Bronchial epithelial cell (primary cell): ENCODE measurements around the gene PPCDC. TPM values are rescaled to one million over a fixed set of nuclear protein-coding genes. Genes with fewer than 3 reads are reported as not detected.
"Not testable (repeated sequence)": the region's sequence is repeated elsewhere in the genome, so short reads cannot be mapped to it uniquely, and the experiment has no call there.

Source experiments
- DNase-seq: peaks from one replicate; pipeline ENCODE4 v3.0.0-alpha.2; 2010; ENCODE audit warnings: low read depth
- FAIRE-seq: peaks from 2 replicates; lab custom pipeline; 2011; peaks lifted over from hg19 to GRCh38; lab: Jason Lieb, UNC
- H3K27me3 ChIP-seq: 2 replicates; pipeline ENCODE4 v1.5.1; 2011; ENCODE audit warnings: low read length; ENCODE audit not compliant: control insufficient read depth, insufficient read depth
- H3K36me3 ChIP-seq: 2 replicates; pipeline ENCODE4 v1.5.1; 2011; ENCODE audit warnings: low read length; ENCODE audit not compliant: control insufficient read depth, insufficient read depth
- H3K4me3 ChIP-seq: 2 replicates; pipeline ENCODE4 v1.5.1; 2011; ENCODE audit warnings: mild to moderate bottlenecking, low read depth, low read length, control low read depth
- CTCF ChIP-seq: IDR thresholded peaks from 2 replicates; pipeline ENCODE4 v1.5.1; 2011; ENCODE audit warnings: mild to moderate bottlenecking, moderate library complexity, low read length, control low read depth, inconsistent platforms; ENCODE audit not compliant: insufficient read depth, severe bottlenecking
- total RNA-seq: library from RNA; depleted of rRNA; stranded (reverse); fragments of >200 nt; gene quantifications from 2 replicates; pipeline ENCODE4 v1.2.1, GENCODE V29; 2014

The PPCDC gene
- total RNA-seq, 1 donor from 2014 or later: 13.2 TPM

- DNase-seq: no peak
- no peak for TF ChIP-seq CTCF
- H3K4me3 ChIP-seq: no peak overlapping the region
- no peak for FAIRE-seq
- H3K27me3 ChIP-seq: no peaks in the 10 kb centered on the region
- H3K36me3 ChIP-seq: no peaks in the 10 kb centered on the region
These were observed 66.3 kb downstream of the PPCDC start for GRCh38 chr15:75089456-75090387.

- DNase-seq: peak; percentile 61
- FAIRE-seq: no peak
These were observed 67.0 kb downstream of the PPCDC start for GRCh38 chr15:75090388-75090734.

GRCh38 chr15:75091814-75092213 is 68.4 kb downstream of the PPCDC start:
- FAIRE-seq (no peak), DNase-seq (peak; percentile 63)
- H3K4me3 ChIP-seq: no peak overlapping the region
- H3K27me3 ChIP-seq: no peaks in the 10 kb centered on the region
- no peak for TF ChIP-seq CTCF
- H3K36me3 ChIP-seq: no peaks in the 10 kb centered on the region

More at GRCh38 chr15:75090388-75090734, 67.0 kb downstream of the PPCDC start:
- Histone ChIP-seq H3K36me3 (no peaks in the 10 kb centered on the region), H3K27me3 (no peaks in the 10 kb centered on the region), H3K4me3 (no peak overlapping the region)
- no peak for TF ChIP-seq CTCF

- not testable (repeated sequence) for DNase-seq, H3K4me3 ChIP-seq, H3K36me3 ChIP-seq, FAIRE-seq, H3K27me3 ChIP-seq
These were observed 71.6 kb downstream of the PPCDC start for GRCh38 chr15:75094961-75095478.

GRCh38 chr15:75095594-75095993 is 72.2 kb downstream of the PPCDC start:
- Histone ChIP-seq H3K4me3 (no peak overlapping the region), H3K27me3 (no peaks in the 10 kb centered on the region), H3K36me3 (no peaks in the 10 kb centered on the region)
- FAIRE-seq (no peak), DNase-seq (no peak)
- TF ChIP-seq CTCF: no peak

- FAIRE-seq (no peak), DNase-seq (no peak)
These were observed 74.5 kb downstream of the PPCDC start for GRCh38 chr15:75097939-75098338.

More at GRCh38 chr15:75097939-75098338, 74.5 kb downstream of the PPCDC start:
- Histone ChIP-seq H3K36me3 (no peaks in the 10 kb centered on the region), H3K4me3 (no peak overlapping the region), H3K27me3 (no peaks in the 10 kb centered on the region)
- TF ChIP-seq CTCF: no peak
